GM18520 (cell line): ENCODE measurements around the gene PARD3.
"Not testable (repeated sequence)": the region's sequence is repeated elsewhere in the genome, so short reads cannot be mapped to it uniquely, and the experiment has no call there.

Source experiments
- ATAC-seq: cut with Tn5 transposase; IDR thresholded peaks from one replicate; pipeline ENCODE4 v1.9.1; 2021; ENCODE audit not compliant: unreplicated experiment

Gene PARD3

DNA sequence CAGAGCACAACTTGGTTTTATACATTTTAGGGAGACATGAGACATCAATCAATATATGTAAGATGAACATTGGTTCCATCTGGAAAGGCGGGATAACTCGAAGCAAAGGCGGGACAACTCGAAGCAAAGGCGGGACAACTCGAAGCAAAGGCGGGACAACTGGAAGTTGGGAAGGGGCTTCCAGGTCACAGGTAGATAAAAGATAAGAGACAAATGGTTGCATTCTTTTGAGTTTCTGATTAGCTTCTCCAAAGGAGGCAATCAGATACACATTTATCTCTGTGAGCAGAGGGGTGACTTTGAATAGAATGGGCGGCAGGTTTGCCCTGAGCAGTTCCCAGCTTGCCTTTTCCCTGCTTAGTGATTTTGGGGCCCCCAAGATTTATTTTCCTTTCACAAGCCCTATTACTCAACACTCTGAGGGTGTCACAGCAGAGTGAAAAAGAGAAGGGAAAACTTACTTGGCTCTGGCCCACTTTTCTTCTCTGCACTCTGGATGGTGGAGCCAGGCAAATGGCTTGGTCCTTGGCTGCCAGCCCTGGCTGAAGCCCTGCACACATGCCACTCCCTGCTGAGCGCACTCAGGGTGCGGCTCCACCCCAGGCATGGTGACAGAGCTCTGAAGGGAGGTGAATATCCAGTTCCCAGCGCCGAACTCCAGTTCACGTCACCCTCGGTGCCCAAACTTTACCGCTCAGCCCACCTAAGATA lies 46.7 kb downstream of the PARD3 start:
- no peak for ATAC-seq

DNA sequence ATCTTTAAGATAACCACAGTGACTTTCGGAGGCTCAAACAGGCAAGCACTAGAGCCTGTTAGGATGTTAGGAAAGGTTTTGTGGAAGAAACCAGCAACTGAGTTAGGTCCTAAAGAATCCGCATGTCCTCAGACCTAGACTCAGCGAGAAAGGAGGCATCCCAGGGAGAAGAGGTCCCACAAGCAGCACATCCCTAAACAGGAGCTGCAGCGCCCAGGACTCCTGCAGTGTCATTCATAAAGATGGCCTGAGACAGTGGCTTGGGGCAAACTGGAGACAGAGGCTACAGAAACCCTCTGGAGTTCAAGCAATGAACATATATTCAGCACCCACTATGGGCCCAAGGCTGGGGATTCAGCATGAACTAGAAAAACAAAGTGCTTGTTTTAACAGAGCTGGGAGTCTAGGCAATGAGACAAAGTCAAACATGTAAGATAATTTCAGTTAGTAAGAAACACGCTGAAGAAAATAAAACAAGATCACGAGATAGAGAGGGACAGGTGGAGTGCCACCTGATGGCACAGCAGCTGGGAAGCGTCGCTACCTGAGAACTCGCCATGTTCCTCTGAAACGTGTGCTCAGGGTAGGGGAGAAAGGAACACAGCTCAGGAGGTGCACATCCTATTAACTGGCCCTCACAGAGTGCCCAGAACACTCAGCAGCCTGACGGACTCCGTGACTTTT lies 48.1 kb downstream of the PARD3 start:
- no peak for ATAC-seq

DNA sequence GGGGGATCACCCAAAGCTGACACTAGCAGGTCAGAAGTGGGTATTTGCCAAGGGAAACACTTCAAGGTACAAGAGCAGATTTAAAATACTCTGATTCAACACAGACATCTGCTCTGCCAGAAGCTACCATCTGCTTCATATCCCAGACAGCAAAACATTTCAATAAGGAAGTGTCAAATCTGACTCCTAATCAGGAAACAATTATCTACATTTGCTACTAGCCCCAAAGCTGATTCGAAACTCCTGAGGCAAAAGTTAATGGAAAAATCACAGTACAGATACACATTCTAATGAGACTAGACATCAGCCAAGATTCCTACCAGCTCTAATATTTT lies 48.9 kb downstream of the PARD3 start:
- no peak for ATAC-seq

DNA sequence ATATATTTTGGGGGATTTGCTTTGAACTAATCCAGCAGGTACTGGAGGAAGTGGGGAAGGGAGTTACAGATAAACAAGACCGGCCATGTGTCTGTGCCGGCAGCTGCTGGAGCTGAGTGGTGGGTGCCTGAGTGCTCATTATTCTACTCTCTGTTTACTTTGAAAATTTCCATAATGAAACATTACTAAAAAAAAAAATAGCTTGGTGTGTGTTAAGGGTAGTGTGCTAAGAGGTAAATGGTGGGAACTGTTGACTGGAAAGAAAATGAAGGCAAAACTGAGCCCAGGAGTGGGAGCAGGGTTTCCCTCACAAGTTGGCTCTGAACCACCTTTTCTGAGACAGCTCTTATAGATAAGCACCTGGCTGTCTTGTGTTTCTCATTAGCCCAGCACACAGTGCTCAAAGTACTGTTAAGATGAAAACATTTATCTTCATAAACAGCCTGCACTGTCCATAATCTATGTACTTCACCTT lies 50.6 kb downstream of the PARD3 start:
- ATAC-seq = no peak

DNA sequence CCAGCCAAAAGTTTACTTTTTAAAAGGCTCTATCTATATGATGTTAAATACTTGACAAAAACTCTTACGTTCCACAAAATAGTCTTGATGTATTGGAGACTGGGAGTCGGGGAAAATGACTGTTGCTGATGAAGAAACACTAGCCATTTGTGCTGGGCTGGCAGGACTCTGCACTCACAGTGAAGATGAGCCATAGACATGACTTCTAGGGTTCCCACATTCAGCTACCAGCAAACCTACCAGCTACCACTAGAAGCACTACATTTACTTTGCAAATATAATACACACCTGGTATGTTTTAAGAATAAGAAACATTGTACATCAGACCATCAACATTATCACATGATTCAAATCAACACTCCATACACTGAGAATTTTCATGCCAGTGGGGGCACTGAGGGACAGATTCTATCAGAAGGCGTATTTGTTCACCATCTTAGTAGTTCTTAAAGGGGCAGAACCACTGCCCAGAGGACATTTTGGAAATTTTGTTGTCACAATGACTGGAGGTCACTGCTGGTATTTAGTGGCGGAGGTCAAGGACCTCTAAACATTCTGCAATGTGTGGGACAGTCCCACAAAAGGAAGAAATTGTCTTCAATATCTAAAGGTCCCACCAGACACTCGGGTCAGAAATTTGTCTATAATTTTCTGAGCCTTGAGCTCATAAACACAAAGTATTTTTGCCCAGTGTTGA lies 52.3 kb downstream of the PARD3 start:
- no peak for ATAC-seq

DNA sequence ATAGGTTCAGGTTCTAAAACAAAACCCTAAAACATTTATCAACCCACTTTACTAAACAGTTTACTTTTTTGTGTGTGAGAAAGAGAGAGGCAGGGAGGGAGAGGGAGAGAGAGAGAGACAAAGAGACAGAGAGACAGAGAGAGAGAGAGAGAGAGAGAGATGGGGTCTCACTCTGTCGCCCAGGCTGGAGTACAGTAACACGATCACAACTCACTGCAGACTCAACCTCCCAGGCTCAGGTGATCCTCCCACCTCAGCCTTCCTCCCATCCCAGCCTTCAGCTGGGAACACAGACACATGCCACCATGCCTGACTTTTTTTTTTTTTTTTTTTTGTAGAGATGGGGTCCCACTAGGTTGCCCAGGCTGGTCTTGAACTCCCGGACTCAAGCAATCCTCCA lies 52.9 kb downstream of the PARD3 start:
- no peak for ATAC-seq

DNA sequence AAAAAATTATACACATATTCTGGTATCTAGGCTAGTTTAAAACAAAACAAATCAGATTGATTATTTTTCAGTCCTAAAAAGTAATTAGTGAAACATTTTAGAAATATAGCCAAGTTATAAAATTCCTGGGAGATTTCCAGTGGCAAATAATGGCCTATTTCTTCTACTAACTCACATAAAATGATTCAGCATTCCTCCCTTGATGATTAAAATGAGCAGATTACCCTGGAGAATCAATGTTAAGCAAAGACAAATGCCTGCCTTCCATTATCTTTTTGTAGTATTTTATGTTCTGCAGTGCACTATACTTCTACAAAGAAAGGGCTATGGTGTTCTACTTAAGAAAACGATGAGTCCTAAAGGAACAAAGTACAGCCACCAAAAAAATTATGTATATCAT lies 53.6 kb downstream of the PARD3 start:
- ATAC-seq = no peak

DNA sequence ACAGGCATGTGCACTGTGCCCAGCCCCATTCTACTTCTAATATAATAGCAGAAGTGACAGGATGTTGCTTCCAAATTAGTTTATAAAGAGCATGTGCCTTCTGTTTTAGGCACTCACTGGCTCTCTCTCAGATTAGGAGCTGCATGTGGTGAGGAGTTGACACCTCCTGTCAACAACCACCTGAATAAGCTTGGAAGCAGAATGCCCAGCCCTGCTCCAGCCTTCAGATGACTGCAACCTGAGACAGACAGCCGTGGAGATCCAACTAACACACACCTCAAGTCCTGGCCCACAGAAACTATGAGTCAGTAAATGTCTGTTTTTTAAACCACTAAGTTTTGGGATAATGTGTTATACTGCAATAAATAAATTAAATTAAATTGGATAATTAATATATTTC lies 54.5 kb downstream of the PARD3 start:
- ATAC-seq = no peak

DNA sequence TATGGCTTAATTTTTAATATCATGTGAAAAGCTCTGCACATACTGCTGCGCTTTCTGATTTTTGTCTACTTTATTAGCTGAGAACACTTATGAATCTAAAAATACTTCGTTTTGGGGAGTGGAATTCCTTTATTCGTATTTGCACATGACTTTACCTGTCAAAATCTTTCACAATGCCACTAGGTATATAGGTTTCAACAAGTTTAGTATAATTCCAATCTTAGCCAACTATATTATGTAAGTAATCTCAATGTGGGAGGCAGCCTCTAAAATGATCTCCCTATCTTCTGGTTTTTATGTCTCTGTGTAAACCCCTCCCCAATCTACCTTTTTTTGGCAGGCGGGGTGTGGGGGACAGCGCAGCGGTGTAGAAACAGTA lies 55.3 kb downstream of the PARD3 start:
- ATAC-seq = no peak

DNA sequence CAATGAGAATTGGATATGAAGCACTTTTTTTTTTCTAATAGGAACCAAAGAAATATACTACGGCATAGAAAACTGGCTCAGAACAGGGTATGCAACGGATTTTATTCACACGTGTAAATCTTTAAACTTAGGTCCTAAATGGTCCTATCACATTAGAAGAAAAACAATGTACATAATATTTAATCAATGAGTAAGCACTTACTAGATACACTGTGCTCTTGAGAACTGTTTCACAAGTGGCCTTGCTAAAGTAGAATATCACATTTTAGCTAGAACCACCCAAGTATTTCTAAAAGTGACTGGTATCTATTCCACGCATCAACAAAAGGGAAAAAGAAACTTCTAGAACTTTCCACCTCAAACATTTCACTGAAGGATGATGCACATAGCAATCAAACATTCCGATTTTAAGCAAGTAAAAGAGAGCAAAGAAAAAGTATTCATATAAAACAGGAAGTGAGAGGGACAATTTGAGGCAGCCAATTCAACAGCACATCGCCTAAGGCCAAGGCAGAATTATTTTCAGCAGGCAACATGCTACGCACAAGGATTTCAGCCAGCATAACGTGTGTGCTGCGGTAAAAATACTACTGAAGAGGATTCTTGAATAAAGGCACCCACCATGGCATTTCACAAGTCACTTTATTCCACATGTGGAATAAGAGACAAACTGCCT lies 55.8 kb downstream of the PARD3 start:
- no peak for ATAC-seq

DNA sequence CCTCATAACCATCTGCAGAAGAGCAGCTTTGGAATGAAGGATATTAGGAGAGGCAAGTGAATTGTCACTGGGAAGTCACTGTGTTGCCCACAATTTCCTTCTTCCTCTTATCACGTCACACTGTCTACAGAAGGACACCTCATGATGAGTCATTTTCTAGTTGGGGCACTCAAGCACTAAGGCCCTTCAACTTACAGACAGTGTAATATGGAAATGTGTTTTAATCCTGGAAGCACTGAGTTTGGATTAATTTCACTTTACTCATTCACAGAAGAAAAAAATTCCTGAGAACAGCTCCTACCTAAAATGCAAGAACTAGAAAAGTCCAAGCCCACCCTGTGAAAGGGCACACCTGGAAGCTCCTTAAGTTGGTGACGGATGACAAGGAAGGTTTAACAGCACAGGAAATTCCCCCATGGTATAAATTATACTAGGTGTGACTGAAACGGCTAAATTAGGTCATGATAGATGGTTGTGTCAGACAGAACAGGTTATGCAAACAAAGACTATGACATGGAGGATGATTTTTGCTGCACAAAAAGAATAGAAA lies 56.6 kb downstream of the PARD3 start:
- ATAC-seq = peak; percentile 46

DNA sequence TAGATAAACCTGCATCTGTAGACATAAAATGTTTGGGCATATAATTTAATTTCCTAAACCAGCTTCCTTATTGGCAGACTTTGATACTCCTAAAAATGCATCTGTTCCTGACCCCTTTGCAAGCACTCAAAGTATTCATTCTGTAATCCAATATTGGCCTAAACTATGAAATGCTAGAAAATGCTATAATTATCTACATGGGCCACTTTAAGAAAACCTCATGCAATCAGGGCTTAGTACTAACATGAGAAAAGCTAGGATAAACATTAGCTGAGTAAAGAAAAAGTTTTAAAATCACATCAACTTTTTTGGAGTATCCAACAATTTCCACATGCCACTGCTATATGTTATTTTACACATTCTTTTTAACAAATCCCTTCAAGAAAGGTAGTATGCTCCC lies 57.2 kb downstream of the PARD3 start:
- no peak for ATAC-seq

DNA sequence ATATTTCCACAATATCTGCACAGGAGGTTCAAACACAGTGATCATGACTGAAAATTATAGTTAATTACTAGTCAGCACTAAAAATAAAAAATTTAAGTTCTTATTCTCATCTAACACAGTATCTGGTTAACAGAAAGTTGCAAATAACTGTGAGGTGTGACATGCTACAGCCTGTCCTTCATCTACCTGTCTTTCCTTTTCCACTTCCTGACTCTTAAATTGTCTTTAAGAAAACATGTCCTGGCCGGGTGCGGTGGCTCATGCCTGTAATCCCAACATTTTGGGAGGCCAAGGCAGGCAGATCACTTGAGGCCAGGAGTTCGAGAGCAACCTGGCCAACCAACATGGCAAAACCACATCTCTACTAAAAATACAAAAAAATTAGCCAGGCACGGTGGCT lies 57.9 kb downstream of the PARD3 start:
- ATAC-seq = not testable (repeated sequence)

DNA sequence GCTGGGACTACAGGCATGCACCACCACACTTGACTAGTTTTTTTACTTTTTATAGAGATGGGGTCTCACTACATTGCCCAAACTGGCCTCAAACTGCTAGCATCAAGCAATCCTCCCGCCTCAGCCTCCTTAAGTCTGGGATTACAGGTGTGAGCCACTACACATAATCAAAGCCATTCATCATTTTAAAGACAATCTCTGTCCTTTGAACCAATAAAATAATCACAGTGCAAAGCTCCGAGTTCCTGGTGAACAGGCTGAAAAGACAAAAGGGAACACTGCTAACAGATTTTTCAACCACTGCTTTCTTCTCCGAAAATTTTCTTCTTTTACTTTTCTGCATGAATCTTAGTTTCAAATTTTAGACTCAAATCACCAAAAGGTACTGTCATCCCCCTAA lies 58.5 kb downstream of the PARD3 start:
- ATAC-seq = no peak

DNA sequence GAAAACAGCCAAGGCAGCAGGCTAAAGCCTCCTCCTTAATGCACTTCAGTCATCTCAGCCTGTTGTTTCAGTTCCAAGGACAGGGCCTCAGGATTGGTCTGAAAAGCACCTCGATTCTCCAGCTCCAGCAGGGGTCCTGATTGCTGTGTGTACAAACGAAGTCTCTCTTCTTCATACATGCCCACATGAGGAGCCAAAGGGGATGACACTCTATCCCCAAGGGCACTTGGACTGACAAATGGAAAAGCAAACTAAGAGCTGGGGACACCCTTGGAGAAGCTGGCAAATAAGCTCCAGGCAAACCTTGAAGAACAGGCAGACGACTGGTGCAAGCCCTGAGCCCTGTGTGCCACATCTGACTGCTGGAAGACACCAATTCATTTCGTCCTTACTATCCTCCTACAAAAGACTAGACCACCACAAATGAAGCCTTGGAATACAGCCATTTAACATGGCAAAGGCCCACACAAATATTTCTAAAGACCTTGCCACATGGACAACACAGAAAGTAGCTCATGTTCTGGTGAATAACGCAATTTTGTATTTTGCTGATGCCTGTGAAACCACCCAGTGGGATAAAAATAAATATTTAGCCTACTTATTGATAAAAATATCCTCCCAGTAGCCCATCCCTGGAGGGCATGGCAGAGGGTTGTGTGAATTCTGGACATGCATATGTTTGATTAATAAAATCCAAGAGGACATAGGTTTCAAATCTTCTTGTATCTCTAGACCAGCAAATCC lies 61.9 kb downstream of the PARD3 start:
- ATAC-seq = no peak

DNA sequence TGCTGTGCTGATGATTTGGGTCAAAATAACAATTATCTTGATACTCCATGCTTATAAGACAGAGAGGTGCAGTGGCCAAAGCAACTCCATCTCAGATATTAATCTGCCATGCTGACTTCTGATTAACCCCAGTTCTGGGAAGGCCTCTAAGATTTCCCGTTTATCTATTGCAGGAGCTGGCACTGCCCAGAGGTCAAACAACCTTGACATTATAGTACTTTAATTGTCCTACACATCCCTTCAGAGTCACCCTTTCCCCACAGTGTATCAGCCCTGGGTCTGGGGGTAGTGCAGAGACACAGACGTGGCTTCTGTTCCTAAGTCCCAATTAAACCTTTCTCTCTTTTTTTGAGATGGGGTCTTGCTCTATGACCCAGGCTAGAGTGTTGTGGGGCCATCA lies 63.8 kb downstream of the PARD3 start:
- no peak for ATAC-seq

DNA sequence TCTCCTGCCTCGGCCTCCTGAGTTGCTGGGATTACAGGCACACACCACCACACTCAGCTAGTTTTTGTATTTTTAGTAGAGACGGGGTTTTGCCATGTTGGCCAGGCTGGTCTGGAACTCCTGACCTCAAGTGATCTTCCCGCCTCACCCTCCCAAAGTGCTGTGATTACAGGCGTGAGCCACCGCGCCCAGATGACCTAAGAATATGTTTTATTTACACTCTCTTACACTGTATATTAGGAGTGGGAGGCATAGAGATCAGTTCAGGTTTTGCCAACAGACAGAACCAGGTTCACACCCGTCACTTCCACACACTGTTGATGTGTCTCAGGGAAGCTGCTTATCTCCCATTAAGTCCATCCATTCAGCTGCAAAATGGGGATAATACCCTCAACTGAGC lies 64.3 kb downstream of the PARD3 start:
- not testable (repeated sequence) for ATAC-seq

DNA sequence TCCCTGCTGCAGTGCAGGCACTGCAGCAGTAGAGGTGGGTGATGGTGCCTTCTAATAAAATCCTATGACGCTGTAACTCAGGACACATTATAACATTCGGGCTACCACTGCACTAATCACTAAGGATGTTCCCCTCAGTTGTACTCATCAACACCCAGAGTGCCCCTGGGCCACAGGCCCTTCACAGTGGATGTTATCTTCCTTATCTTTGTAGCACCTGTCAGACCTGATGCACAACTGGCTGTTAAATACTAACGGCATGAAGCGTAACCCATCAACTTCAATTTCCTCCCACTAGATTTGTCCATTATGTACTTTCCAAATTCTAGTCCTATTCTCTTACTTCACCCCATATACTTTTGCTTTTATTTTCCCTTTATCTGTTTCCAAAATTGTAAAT lies 66.3 kb downstream of the PARD3 start:
- ATAC-seq = no peak

DNA sequence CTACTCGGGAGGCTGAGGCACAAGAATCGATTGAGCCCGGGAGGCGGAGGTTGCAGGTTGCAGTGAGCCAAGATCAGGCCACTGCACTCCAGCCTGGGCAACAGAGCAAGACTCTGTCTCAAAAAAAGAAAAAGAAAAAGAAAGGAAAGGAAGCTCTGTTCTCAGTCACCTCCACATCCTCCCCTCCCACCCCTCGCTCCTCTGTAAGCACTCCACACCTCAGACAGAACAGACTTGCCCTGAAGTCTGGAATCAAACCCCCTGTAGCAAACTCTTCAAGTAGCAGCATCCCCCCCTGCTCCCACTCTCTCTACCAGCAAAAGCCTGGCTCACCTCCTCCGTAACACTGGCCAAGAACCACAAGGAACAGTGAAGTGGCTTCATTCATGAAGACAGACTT lies 66.7 kb downstream of the PARD3 start:
- no peak for ATAC-seq

DNA sequence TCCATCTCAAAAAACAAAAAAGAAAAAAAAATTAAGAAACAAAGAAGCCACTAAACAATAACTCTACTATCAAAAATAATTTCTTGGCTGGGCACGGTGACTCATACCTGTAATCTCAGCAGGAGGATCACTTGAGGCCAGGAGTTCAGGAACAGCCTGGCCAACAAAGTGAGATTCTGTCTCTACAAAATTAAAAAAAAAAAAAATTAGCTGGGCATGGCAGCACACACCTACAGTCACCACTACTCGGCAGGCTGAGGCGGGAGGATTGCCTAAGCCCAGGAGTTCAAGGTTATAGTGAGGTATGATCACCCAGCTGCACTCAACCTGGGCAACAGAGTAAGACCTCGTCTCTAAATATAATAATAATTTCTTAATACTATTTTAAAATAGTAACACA lies 69.0 kb downstream of the PARD3 start:
- ATAC-seq = no peak

DNA sequence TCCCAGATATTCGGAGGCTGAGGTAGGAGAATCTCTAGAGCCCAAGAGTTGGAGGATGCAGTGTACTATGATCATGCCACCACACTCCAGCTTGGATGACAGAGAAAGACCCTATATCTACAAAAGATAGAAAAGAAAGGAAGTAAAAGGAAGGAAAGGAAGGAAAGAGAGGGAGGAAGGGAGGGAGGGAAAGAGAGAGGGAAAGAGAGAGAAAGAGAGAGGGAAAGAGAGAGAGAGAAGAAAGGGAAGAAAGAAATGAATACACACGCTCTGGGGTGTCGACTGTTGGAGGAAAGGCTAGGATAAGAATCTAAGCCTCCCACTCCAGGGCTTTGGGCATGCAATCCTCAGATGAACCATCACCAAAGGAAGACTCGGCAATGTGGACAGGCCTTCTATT lies 69.9 kb downstream of the PARD3 start:
- ATAC-seq = no peak
